UCSD-AML1 (cell line): ENCODE measurements around the gene KASH5.

Experiments used
- DNase-seq: peaks from one replicate; lab custom pipeline; 2025; ENCODE audit not compliant: unreplicated experiment; lab: John Stamatoyannopoulos, UW

KASH5 gene

DNA sequence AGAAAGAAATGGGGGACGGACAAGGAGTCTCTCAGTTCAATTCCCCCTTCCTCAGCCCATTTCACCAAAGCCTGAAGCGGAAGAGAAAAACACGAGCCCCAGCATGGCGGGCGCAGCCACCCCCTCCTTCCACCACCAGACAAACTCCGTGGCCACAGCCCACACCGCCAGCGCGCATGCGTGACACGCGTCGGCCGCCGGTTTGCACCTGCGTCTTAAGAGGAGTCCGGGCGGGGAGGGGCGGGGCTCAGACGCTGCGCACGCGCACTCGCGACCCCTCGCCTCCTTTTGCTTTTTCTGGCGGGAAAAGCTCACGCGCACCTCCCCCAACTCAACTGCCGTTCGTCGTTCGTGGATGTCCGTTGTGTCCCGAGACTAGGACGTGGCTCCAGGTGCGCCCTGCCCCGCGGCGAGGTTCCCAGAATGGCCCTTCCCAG, at the start of gene KASH5:
KASH5 (plus strand) TSS at position 314 of the 437 bp plus-strand sequence. CDS start 2,635 bp downstream, outside the sequence.
- no peak for DNase-seq

- no peak for DNase-seq
Measured at GRCh38 chr19:49338691-49339300, 49.3 kb upstream of the KASH5 start.

- no peak for DNase-seq
Measured at GRCh38 chr19:49339301-49340068, 48.6 kb upstream of the KASH5 start.

DNA sequence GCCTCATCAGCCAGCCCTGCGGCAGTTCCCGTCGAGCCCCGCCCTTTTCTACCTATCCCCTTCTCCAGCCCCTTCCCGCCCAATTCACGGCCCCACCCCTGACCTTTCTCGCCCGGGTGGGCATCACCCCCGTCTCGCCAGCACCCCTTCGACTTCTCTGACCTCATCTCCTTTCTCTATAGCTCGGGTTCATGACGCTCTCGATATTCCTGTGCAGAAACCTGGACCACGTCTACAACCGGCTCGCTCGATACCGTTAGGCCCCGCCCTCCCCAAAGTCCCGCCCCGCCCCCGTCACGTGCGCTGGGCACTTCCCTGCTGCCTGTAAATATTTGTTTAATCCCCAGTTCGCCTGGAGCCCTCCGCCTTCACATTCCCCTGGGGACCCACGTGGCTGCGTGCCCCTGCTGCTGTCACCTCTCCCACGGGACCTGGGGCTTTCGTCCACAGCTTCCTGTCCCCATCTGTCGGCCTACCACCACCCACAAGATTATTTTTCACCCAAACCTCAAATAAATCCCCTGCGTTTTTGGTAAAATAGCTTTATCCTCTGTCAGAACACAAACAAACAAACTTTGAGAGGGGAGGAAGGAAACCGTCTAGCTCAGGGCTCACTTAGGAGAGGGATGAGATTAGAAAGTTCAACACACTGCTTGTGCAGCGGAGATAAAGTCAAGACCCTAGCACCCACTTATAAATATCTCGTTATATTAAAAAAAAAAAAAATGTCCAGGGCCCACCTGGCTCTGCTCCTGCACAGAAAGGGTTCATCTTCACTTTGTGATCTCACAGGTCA, 47.8 kb upstream of the KASH5 start:
- DNase-seq: no peak

- no peak for DNase-seq
Measured at GRCh38 chr19:49340865-49341718, 47.0 kb upstream of the KASH5 start.

- DNase-seq: no peak
Measured at GRCh38 chr19:49342291-49342721, 45.7 kb upstream of the KASH5 start.

GRCh38 chr19:49343123-49343522, 44.9 kb upstream of the KASH5 start:
- no peak for DNase-seq

- DNase-seq: no peak
Measured at GRCh38 chr19:49344505-49345423, 43.3 kb upstream of the KASH5 start.

DNA sequence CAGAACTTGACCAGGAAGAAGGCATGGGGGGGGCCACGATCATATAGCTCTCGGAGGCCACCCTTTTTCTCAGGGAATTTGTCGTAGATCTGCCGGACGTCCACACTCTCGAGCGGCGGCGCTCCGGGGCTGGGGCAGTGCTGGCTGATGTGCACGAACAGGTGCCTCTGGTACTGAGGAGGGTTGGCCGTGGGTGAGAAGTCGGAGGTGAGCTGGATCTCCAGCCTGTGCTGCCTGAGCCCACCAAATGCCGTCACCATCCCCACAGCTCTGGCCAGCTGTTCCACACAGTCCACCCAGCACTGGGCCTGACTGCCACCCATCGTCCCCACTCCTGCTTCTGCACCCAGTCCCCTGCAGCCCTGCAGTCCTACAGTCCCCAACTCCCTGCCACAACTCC, 40.9 kb upstream of the KASH5 start:
- no peak for DNase-seq

DNA sequence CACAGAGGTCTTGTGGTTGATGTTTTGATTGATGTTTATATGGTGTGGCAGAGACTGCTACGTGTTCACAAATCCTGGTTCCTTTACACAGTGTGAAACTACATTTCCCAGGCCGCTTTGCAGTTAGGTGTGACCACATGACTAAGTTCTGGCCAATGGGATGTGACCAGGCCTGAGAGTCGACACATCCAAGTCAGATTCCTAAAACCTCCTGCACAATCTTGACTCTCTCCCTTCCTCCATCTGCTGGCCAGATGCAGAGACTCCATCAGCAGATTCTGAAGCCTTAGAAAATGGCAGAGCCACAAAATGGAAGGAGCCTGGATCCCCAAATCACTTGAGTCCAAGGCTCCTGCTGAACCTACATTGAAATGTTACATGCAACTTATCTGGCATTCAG, 40.2 kb upstream of the KASH5 start:
- DNase-seq: peak; percentile 36

- no peak for DNase-seq
Measured at GRCh38 chr19:49348305-49349189, 39.5 kb upstream of the KASH5 start.

DNA sequence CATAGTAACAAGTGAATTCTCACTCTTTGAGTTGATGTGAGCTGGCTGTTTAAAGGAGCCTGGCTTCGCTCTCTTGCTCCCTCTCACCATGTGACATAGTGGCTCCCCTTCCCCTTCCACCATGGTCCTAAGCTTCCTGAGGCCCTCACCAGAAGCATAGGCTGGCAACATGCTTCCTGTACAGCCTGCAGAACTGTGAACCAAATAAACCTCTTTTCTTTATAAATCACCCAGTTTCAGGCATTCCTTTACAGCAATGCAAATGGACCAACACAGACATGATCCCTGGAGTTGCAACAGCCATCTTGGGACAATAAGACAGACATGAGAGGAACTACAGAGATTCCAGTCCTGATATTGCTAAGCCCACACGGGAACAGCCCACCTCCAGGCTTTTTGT, 38.5 kb upstream of the KASH5 start:
- no peak for DNase-seq

- DNase-seq: peak; percentile 77
Measured at GRCh38 chr19:49355909-49356353, 32.1 kb upstream of the KASH5 start.

DNA sequence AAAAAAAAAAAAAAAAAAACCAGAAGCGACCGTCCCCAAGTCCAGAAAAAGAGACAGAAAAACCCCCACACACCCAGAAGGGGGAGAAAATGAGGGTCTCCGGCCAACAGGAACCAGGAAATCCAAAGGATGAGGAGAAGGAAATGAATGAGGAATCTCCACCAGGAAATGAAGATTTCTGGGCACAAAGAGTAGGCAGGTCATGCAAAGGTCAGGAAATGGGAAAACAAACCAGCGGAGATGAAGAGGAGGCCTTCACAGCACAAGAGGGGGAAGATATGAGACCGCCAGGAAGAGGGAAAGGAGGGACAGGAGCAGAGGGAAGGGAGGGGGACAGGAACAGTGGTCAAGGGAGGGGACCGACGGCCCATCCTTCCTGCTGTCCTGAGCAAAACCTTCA, 31.7 kb upstream of the KASH5 start:
- no peak for DNase-seq

- no peak for DNase-seq
Measured at GRCh38 chr19:49357186-49357585, 30.9 kb upstream of the KASH5 start.

DNA sequence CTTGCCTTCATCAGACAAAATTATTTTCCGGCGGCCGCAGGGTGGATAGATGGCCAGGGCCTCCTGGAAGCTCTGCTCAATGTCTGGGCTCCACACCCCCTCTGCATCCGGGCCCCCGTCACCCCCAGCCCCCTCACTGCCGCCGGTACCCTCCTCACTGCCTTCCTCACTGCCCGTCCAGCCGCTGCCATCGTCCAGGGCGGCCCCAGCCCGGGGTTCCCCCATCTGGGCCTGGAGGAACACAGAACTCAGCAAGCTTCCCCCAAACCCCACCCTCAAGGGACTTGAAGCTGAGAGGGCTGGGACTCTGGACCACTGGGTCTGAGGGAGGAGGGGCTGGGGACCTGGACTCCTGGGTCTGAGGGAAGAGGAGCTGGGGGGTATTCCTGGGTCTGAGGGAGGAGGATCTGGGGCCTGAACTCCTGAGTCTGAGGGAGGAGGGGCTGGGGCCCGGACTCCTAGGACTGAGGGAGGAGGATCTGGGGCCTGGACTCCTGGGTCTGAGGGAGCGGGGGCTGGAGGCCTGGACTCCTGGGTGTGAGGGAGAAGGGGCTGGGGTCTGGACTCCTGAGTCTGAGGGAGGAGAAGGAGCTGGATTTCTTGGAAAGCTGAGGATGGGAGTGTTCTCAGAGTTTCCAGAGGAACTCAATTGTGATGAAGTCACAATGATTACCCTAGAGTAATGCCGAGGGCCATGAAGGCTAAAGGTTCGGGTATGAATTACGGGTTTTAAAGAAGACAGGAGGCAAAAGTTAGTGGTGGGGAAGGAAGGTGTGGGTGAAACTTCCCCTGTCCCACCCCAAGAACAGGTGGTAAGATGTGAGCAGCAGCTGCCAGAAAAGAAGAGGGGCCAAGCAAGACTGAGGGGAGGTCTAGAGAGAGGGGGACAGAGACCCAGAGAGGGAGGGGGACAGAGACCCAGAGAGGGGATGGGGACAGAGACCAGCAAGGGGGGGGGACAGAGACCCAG, 27.9 kb upstream of the KASH5 start:
- no peak for DNase-seq

DNA sequence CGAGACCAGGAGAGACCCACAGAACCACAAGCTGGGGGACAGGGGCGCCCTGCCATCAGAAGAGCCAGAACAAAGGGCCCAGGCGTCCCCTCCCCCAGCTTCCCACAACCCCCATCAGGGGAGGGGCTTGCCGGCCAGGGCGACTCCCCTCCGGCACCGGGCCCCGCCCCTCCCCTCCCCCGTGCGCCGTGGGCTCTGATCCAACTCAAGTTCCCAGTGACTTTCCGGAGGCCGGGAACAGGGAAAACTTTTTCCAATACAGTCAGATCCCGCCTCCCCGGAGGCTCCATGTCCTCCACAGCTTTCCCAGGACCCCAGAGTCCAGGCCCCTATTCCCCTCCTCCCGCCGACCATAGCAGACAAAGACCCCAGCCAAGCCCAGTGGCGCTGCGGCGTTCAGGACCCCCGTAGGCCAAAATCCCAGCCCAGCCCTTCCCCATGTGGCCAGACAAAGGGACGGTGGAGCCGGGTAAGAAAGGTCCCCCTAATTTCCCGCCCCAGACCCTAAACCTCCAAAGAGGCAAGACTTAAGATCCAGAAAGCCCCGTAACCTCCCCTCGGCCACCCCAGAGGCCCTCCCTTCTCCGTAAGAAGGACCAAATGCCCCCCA, 26.5 kb upstream of the KASH5 start:
- no peak for DNase-seq
